Activated CD8-positive, alpha-beta memory T cell treated with anti-CD3 and anti-CD28 coated beads, Interleukin-2, amount 10 ng/mL, durations not matched to agents 7 days and 5 days (primary cell): Measurements from ENCODE around the gene CDKN2B-AS1. TPM values are rescaled to one million over a fixed set of nuclear protein-coding genes. Genes with fewer than 3 reads are reported as not detected.

Experiments
- ATAC-seq: fragments of 150-1000 bp; cut with Tn5 transposase; one replicate; pipeline ENCODE4 v1.10.0; 2021; ENCODE audit warnings: moderate library complexity
- CTCF ChIA-PET: fragments of 350-600 bp; sonication (Branson Sonifier 250); formaldehyde crosslinking; loops from one replicate; lab custom pipeline; 2021; ENCODE audit warnings: antibody characterized with exemption; lab: Charles Lee
- DNase-seq: peaks from one replicate; pipeline ENCODE4 v3.0.0-alpha.2; 2020
- H3K27ac Mint-ChIP-seq: one replicate; pipeline ENCODE4 v1.8.0; 2021; ENCODE audit warnings: mild to moderate bottlenecking, mixed read lengths
- H3K27me3 Mint-ChIP-seq: one replicate; pipeline ENCODE4 v1.8.0; 2021; ENCODE audit warnings: mixed read lengths
- H3K36me3 Mint-ChIP-seq: one replicate; pipeline ENCODE4 v1.8.0; 2021; ENCODE audit warnings: mild to moderate bottlenecking, mixed read lengths
- H3K4me1 Mint-ChIP-seq: one replicate; pipeline ENCODE4 v1.8.0; 2021; ENCODE audit warnings: mixed read lengths
- H3K4me3 Mint-ChIP-seq: one replicate; pipeline ENCODE4 v1.8.0; 2021; ENCODE audit warnings: mild to moderate bottlenecking, moderate library complexity, mixed read lengths
- H3K9me3 Mint-ChIP-seq: one replicate; pipeline ENCODE4 v1.8.0; 2022; ENCODE audit warnings: low read depth, mixed read lengths
- total RNA-seq, 2 experiments: library from RNA; stranded (reverse); gene quantifications; one replicate each; pipeline ENCODE4 v1.2.3, GENCODE V29; 2021

CDKN2B-AS1 gene
- total RNA-seq, 2 experiments from 2014 or later: 3.3 to 3.4 TPM

GRCh38 chr9:21997480-21997879 lies 2.9 kb downstream of the CDKN2B-AS1 start:
- Mint-ChIP-seq H3K27me3 (peaks cover 41% of the 10 kb centered on the region), H3K4me3 (no peak overlapping the region), H3K36me3 (peaks cover 4% of the 10 kb centered on the region), H3K9me3 (no peaks in the 10 kb centered on the region), H3K4me1 (peaks cover 18% of the 10 kb centered on the region), H3K27ac (no peak overlapping the region)
- DNase-seq: no peak
- CTCF ChIA-PET: interaction anchor here (1.4 to 5.8 kb wide), 2 partner anchors 11 to 184 kb away, joined by 5 to 62 read pairs; partner anchors contain the start of gene CDKN2B
- ATAC-seq: no peak

DNA sequence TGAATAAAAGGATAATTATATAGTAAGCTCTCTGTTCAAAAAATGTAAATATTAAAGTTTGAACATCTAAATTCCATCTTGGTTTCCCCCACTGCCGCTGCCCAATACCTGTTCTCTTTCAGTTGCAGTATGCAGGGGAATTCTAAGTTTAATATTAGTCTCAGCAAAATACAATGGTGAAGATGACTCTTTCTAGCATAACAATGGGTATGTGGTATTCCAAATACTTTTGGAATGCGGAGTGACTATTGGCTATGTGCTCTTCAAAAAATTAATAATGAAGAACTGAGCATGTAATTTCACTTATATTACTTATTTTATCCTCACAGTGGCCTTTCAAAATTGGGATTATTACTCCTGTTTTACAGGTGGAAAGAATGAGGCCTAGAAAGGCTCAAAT lies 3.4 kb downstream of the CDKN2B-AS1 start:
- DNase-seq (no peak), ATAC-seq (no peak)
- H3K4me3 Mint-ChIP-seq: no peak overlapping the region
- CTCF ChIA-PET: interaction anchor here (1.4 to 5.8 kb wide), 2 partner anchors 10 to 184 kb away, joined by 5 to 62 read pairs; partner anchors contain the start of gene CDKN2B
- H3K36me3 Mint-ChIP-seq: peaks cover 4% of the 10 kb centered on the region
- no peaks in the 10 kb centered on the region for H3K9me3 Mint-ChIP-seq
- peaks cover 17% of the 10 kb centered on the region for H3K4me1 Mint-ChIP-seq
- no peak overlapping the region for H3K27ac Mint-ChIP-seq
- H3K27me3 Mint-ChIP-seq: peaks cover 46% of the 10 kb centered on the region

- CTCF ChIA-PET: interaction anchor here (0.8 to 0.9 kb wide), 2 partner anchors 9 to 189 kb away, joined by 3 read pairs; no protein-coding TSS in a partner anchor
- no peak overlapping the region for H3K4me3 Mint-ChIP-seq
- ATAC-seq: no peak
- H3K27me3 Mint-ChIP-seq: peaks cover 71% of the 10 kb centered on the region
- DNase-seq: no peak
- H3K36me3 Mint-ChIP-seq: peaks cover 10% of the 10 kb centered on the region
- peaks cover 17% of the 10 kb centered on the region for H3K4me1 Mint-ChIP-seq
- H3K27ac Mint-ChIP-seq: no peak overlapping the region
- no peaks in the 10 kb centered on the region for H3K9me3 Mint-ChIP-seq
Observed at GRCh38 chr9:22002038-22002437, 7.4 kb downstream of the CDKN2B-AS1 start.

- H3K9me3 Mint-ChIP-seq: no peaks in the 10 kb centered on the region
- H3K4me3 Mint-ChIP-seq: no peak overlapping the region
Observed at GRCh38 chr9:22005021-22005701, 10.6 kb downstream of the CDKN2B-AS1 start.

GRCh38 chr9:22005702-22006606 lies 11.4 kb downstream of the CDKN2B-AS1 start:
- Mint-ChIP-seq H3K4me3 (no peak overlapping the region), H3K36me3 (peaks cover 10% of the 10 kb centered on the region), H3K27me3 (peaks cover 71% of the 10 kb centered on the region), H3K9me3 (no peaks in the 10 kb centered on the region), H3K27ac (no peak overlapping the region), H3K4me1 (peaks cover 30% of the 10 kb centered on the region)
- no peak for DNase-seq
- CTCF ChIA-PET: interaction anchor here (3.3 to 5.9 kb wide), 4 partner anchors 11 to 193 kb away, joined by 37 to 72 read pairs (median 66); partner anchors contain the start of genes CDKN2A and CDKN2B-AS1
- ATAC-seq: no peak

More at GRCh38 chr9:22005021-22005701, 10.6 kb downstream of the CDKN2B-AS1 start:
- H3K36me3 Mint-ChIP-seq: peaks cover 10% of the 10 kb centered on the region
- H3K27ac Mint-ChIP-seq: no peak overlapping the region
- ATAC-seq: no peak
- DNase-seq: no peak
- H3K27me3 Mint-ChIP-seq: peaks cover 69% of the 10 kb centered on the region
- CTCF ChIA-PET: interaction anchor here (0.9 kb wide), 1 partner anchor 37 kb away, joined by 3 read pairs; no protein-coding TSS in a partner anchor
- H3K4me1 Mint-ChIP-seq: peaks cover 27% of the 10 kb centered on the region

GRCh38 chr9:22008384-22008716 lies 13.8 kb downstream of the CDKN2B-AS1 start:
- Mint-ChIP-seq H3K9me3 (no peaks in the 10 kb centered on the region), H3K4me1 (peaks cover 30% of the 10 kb centered on the region), H3K27me3 (peaks cover 57% of the 10 kb centered on the region), H3K4me3 (peak overlapping the region; percentile 81), H3K36me3 (peaks cover 10% of the 10 kb centered on the region), H3K27ac (no peak overlapping the region)
- no peak for DNase-seq
- CTCF ChIA-PET: interaction anchor here (0.7 to 5.9 kb wide), 50 partner anchors 10 to 301 kb away, joined by 3 to 72 read pairs (median 6); partner anchors contain the start of genes CDKN2A and CDKN2B-AS1
- no peak for ATAC-seq

- Mint-ChIP-seq H3K9me3 (no peaks in the 10 kb centered on the region), H3K27ac (no peak within 1 kb of the TSS), H3K27me3 (peaks cover 55% of the 10 kb centered on the region), H3K4me3 (peak within 1 kb of the TSS; percentile 81), H3K4me1 (peaks cover 30% of the 10 kb centered on the region), H3K36me3 (peaks cover 10% of the 10 kb centered on the region)
- CTCF ChIA-PET: interaction anchor here (0.7 to 5.9 kb wide), 52 partner anchors 10 to 301 kb away, joined by 3 to 72 read pairs (median 6); partner anchors contain the start of genes CDKN2A and CDKN2B-AS1
- peak; percentile 86 for ATAC-seq
- DNase-seq: peak; percentile 84
Observed at GRCh38 chr9:22008717-22009505, 14.3 kb downstream of the CDKN2B-AS1 start, which contains the start of gene CDKN2B. Gene CDKN2B (minus strand): TSS chr9:22009305. CDS start chr9:22008953, 352 bp downstream.

- H3K27ac Mint-ChIP-seq: no peak overlapping the region
- no peak for ATAC-seq
- peaks cover 30% of the 10 kb centered on the region for H3K4me1 Mint-ChIP-seq
- peaks cover 50% of the 10 kb centered on the region for H3K27me3 Mint-ChIP-seq
- H3K4me3 Mint-ChIP-seq: peak overlapping the region; percentile 81
- DNase-seq: no peak
- H3K36me3 Mint-ChIP-seq: peaks cover 10% of the 10 kb centered on the region
- CTCF ChIA-PET: interaction anchor here (0.8 to 5.9 kb wide), 35 partner anchors 9 to 235 kb away, joined by 3 to 72 read pairs (median 8); partner anchors contain the start of genes CDKN2A and CDKN2B-AS1
- no peaks in the 10 kb centered on the region for H3K9me3 Mint-ChIP-seq
Observed at GRCh38 chr9:22009506-22009867, 14.9 kb downstream of the CDKN2B-AS1 start.

DNA sequence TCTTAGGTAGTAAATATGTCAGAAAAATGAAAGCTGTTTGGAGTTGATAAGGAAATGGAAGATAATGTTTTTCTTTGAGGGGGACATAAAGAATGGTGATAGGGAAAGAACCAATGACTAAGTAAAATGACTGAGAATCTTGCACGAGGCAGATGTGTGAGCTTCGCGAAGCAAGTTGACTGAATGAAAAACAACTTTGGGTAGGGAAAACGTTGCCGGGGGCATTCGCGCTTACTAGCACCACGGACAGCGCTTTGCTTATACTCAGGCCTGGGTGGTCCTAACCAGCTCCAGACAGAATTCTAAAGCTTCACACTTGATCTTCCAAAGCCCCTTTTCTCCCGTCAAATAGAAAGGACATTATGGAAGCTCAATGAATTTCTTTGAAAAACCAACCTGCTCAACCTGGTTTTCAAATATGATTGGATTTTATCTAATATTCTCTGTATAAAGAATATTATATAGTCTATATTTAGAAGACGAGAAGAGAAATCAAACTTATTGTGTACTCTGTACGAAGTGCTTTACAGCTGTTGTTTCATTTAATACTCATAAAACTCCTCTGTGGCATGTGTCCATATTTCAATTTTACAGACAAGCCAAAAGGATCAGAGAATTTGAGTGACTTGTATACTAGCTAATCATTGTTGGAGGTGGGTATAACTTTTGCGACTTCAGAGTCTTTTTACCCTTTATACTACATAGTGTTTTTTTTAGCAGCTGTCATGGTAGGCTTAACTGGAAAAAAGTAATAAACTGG lies 16.5 kb downstream of the CDKN2B-AS1 start:
- DNase-seq (peak; percentile 50), ATAC-seq (no peak)
- H3K27me3 Mint-ChIP-seq: peaks cover 35% of the 10 kb centered on the region
- H3K4me1 Mint-ChIP-seq: peaks cover 16% of the 10 kb centered on the region
- no peak overlapping the region for H3K4me3 Mint-ChIP-seq
- H3K9me3 Mint-ChIP-seq: no peaks in the 10 kb centered on the region
- CTCF ChIA-PET: interaction anchor here (1.0 to 5.9 kb wide), 5 partner anchors 9 to 198 kb away, joined by 3 to 71 read pairs (median 4); no protein-coding TSS in a partner anchor
- H3K36me3 Mint-ChIP-seq: peaks cover 2% of the 10 kb centered on the region
- H3K27ac Mint-ChIP-seq: no peak overlapping the region

- ATAC-seq (no peak), DNase-seq (no peak)
- CTCF ChIA-PET: interaction anchor here (1.4 kb wide), 1 partner anchor 12 kb away, joined by 3 read pairs; no protein-coding TSS in a partner anchor
- Mint-ChIP-seq H3K9me3 (peaks cover 4% of the 10 kb centered on the region), H3K27ac (no peak overlapping the region), H3K4me3 (no peak overlapping the region), H3K36me3 (peaks cover 7% of the 10 kb centered on the region), H3K27me3 (peaks cover 47% of the 10 kb centered on the region), H3K4me1 (peaks cover 4% of the 10 kb centered on the region)
Observed at GRCh38 chr9:22022396-22022795, 27.8 kb downstream of the CDKN2B-AS1 start.

GRCh38 chr9:22026696-22027095 lies 32.1 kb downstream of the CDKN2B-AS1 start:
- Mint-ChIP-seq H3K27ac (no peak overlapping the region), H3K9me3 (no peaks in the 10 kb centered on the region), H3K27me3 (peaks cover 26% of the 10 kb centered on the region), H3K36me3 (peaks cover 3% of the 10 kb centered on the region), H3K4me3 (no peak overlapping the region), H3K4me1 (peaks cover 8% of the 10 kb centered on the region)
- no peak for ATAC-seq
- CTCF ChIA-PET: interaction anchor here (1.2 to 1.9 kb wide), 2 partner anchors 18 to 213 kb away, joined by 4 to 8 read pairs; partner anchors contain the start of gene CDKN2B
- no peak for DNase-seq
